Measurements from ENCODE around the gene WDR54.
A peak's percentile ranks its signal among the peaks of the same experiment; 100 is the strongest.
"Not testable (repeated sequence)": the region's sequence is repeated elsewhere in the genome, so short reads cannot be mapped to it uniquely, and the experiment has no call there.

The WDR54 gene

DNA sequence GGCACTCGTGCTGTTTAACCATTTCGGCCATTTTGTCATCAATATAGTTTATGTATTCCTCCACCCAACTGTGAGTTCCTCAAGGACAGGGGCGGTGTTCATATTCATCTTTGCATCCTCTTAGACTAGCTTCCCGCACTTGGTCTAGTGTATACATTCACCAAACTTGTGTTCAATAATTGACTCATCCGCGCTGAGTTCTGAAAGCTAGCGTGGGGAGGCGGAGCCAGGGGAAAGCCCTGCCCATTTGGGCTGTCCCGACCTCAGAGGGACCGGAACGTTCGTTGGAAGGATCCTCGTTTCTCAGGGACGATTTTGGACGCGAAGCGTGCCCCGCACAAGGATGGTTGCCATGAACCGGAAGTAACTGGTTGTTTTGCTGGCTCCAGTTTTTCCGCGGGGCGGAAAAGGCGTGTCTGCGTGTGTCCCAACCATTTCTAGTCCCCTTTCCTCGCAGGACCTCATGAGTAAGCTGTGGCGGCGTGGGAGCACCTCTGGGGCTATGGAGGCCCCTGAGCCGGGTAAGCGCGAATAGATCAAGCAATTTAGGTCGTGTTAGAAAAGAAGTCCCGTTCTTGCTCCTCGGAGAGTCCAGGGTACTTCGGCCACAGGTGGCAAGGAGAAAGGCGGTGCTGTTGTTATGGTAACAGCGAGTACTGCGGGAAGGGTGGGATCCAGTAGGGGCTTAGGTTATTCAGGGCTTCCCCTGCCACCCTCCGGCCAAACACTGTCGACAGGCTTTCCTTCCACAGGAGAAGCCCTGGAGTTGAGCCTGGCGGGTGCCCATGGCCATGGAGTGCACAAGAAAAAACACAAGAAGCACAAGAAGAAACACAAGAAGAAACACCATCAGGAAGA is 33.4 kb downstream of the WDR54 start, which contains the start of gene INO80B:
INO80B (plus strand) TSS at position 434 of the 858 bp plus-strand sequence; CDS start at position 464, 30 bp downstream.
- DNase-seq (ENCODE audit: low read depth in 3 of 3, low spot score in 1 of 3), result peak; percentile 92 to 98 (median 93)

DNA sequence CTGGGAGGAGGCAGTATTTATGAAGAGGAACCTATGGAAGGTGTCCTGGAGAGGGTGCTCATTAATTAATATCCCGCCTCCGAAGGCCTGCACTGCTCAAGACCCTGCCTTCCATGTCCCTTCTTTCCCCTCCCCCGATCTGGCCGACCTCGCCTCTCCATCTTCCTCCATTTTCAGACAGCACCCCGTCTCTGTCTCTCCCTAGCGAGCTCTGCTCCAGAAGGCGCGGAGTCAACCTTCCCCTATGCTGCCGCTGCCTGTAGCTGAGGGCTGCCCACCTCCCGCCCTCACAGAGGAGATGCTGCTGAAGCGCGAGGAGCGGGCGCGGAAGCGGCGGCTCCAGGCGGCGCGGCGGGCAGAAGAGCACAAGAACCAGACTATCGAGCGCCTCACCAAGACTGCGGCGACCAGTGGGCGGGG is 35.6 kb downstream of the WDR54 start:
- DNase-seq (ENCODE audit: low read depth in 3 of 3, low spot score in 1 of 3), result no peak

DNA sequence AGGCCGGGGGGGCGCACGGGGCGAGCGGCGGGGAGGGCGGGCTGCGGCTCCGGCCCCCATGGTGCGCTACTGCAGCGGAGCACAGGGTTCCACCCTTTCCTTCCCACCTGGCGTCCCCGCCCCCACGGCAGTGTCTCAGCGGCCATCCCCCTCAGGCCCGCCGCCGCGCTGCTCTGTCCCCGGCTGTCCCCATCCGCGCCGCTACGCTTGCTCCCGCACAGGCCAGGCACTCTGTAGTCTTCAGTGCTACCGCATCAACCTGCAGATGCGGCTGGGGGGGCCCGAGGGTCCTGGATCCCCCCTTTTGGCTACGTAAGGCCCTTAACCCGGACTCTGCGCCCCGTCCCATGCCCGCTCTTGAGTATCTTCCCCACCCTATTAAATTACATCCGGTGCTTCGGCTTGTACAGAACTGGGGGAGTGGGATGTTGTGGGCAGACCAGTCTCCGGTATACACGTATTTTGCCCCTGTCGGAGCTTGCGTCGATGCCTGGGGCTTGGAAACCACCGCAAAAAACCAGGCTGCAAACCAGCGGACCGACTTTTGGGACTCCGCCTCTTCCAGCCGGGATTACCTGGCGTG is 36.1 kb downstream of the WDR54 start:
- peak; percentile 49 to 72 (median 56) for DNase-seq (ENCODE audit: low read depth in 3 of 3, low spot score in 1 of 3)

DNA sequence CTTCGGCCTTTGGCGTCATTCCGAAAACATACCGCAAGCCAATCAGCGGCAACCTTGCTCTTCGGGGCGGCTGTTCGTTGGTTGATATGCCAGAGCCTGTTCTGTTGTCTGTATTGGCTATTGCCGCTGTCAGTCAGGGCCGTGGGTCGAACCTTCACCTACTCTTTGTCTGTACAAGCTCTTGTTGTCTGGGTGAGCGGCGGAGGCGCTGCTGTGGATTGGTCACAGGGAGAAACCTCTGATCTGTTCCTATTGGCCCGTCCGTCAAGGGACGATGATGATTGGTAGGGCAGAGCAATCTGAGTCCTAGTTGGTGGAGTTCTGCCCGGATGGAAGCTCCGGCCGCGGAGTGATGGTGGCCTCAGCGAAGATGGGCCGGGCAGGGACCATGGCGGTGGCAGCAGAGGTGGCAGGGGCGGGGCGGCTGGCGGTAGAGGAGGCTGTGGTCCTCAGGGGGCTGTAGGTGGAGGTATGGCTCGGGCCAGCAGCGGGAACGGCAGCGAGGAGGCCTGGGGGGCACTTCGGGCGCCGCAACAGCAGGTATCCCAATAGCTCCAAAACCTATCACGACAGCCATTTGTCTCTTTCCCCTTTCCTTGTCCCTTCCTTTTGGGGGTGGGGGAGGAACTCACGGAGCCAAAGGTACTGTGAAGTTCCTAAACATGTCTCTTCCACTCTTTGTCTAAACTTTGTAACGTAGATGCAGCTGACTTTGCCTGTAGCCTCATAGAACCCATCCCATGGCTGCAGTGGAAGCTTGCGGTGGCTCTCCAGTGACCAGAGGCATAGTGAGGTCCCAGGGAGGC is 36.8 kb downstream of the WDR54 start, which contains the start of gene WBP1:
WBP1 (plus strand) TSS at position 307 of the 806 bp plus-strand sequence; CDS start at position 472, 165 bp downstream.
- DNase-seq (ENCODE audit: low read depth in 3 of 3, low spot score in 1 of 3), result peak; percentile 91 to 99 (median 96)

DNA sequence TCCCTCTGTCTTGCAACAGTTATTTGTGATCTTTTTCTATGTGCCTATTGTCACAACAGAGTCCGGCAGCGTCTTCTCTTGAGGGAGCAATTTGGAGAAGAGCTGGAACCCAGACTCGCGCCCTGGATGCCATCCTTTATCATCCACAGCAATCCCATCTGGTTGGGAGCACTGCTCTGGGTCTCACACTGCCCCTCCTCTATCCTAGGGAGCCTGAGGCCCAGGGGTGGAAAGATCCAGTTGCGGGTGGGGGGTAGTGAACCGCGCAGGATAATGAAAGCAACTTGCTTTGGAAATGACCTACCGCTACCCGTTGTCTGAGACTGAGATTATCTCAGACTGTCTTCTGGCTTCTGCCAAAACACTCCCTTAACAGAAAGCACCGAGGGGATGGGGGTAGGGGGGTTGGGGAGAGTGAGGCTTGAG is 37.4 kb downstream of the WDR54 start:
- no peak for DNase-seq (ENCODE audit: low read depth in 3 of 3, low spot score in 1 of 3)

DNA sequence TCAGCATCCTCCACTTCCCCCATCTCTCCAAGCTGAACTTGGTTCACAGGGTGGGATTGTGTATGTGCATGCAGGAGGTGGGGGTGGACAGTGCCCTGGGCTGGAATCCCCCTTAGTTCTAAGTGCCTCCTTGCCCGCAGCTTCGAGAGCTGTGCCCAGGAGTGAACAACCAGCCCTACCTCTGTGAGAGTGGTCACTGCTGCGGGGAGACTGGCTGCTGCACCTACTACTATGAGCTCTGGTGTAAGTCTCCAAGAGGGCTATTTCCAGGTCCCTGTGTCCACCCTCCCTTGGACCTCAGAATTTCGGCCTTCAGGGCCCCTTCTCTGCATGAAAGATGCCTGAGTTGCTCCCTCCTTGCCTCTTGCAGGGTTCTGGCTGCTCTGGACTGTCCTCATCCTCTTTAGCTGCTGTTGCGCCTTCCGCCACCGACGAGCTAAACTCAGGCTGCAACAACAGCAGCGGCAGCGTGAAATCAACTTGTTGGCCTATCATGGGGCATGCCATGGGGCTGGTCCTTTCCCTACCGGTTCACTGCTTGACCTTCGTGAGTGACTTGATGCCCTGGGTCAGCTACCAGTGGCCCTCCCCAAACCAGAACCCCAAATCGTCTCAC is 38.1 kb downstream of the WDR54 start:
- DNase-seq (ENCODE audit: low read depth in 3 of 3, low spot score in 1 of 3), result not testable (repeated sequence)

DNA sequence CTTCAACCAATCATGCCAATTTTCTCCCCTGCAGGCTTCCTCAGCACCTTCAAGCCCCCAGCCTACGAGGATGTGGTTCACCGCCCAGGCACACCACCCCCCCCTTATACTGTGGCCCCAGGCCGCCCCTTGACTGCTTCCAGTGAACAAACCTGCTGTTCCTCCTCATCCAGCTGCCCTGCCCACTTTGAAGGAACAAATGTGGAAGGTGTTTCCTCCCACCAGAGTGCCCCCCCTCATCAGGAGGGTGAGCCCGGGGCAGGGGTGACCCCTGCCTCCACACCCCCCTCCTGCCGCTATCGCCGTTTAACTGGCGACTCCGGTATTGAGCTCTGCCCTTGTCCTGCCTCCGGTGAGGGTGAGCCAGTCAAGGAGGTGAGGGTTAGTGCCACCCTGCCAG is 38.7 kb downstream of the WDR54 start:
- not testable (repeated sequence) for DNase-seq (ENCODE audit: low read depth in 3 of 3, low spot score in 1 of 3)

DNA sequence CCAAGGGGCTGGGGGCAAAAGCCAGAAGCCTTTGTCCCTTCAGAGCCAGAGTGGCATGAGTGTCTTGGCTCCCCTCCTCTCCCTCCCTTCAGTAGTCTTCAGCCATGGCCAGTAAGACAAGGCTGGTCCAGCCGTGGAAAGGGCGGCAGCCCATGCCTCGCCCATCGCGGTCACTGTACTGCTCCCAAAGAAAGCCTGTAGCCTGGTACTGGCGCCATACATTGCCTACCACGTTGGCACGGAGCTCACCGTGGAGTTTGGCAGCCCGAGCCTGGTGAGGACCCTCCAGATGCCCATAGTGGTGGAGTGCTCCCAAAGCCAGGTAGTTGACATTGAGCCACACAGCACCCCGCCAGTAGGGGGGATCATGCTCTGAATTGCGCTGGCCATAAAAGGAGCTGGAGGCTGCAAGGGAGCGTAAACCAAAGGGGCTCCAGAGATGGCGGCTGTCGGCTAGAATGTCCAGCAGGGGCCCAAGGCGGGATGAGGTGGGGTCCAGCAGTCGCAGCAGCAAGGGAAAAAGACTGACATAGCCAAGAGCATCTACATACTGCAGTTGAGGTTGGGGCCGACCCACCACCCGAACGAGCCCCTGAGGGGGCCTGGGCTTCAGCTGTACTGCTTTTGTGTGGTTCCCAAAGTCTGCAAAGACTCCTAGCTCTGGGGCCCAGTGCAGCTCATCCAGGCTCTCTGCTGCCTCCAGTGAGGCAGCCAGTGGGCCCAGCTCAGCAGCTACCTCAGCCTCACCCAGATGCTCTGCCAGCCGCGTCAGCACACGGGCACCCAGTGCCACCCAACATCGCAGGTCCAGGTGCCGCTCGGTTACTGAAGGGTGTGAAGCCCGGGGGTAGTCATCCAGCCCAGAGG is 39.9 kb downstream of the WDR54 start:
- DNase-seq (ENCODE audit: low read depth in 3 of 3, low spot score in 1 of 3), result no peak

DNA sequence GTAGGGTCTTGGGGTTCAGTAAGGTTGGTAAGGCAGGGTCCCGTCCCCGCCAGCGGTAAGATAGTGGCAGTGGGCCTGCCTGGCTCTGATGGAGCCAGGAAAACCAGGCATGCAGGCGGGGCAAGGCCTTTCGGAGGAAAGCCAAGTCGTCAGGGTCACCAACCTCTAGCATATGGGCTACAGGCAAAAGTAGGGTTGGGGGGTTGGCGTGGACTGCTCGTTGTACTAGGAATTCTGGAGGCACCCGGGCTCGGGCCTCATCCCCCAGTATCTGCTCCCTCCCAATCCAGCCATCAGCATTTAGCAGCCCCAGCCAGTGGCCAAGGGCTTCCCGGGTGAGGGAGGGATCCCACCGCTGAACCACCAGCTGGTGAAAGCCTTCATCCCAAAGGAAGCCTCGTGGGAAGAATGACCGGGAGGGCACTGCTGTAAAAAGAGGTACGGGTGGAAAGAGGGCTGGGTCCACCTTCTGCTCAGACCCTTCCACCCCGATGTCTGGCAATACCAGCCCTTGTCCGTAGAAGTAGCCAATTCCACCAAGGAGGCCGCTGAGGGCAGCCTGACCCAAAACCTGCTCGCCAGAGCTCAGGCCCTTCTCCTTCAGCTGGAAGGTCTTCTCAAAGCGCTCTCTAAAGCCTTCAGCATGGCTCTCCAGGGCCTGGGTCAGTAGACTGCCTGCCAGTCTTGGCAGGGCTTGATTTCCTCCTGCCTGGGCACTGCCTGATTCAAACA is 40.7 kb downstream of the WDR54 start:
- DNase-seq (ENCODE audit: low read depth in 3 of 3, low spot score in 1 of 3), result no peak

DNA sequence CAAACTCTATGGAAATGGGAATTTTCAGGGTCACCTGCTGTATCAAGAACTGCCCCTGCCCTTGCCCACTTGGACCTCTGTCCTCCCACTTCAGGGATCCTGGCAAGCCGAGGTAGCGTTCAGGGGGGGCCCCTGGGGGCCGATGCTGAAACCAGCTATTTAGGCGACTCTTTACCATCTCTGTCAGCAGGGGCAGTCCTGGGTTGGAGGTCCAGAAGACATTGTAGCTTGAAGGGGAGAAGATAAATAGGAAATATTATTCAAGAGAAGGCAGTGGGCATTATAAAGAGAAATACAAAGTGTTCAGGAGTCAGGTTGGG is 41.2 kb downstream of the WDR54 start:
- DNase-seq (ENCODE audit: low read depth in 3 of 3, low spot score in 1 of 3), result no peak

DNA sequence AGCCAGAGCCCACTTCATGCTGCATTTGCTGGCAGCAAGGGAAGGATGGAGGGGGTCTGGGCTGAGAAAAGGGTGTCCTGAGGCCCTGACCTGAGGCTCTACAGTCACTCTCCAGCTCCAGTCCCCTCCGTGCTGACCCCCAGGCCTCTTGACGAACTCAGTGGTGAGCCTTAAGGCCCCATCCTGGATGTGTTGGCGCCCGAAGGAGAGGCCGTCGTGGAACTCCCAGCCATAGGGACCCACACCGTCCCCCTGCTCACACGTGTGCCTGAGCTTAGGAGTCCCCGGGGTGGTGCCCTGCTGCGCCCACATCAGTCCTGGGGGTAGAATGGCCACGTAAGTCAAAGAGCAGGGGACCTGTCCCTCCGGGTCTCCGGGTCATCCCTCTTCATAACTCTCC is 42.9 kb downstream of the WDR54 start:
- DNase-seq (ENCODE audit: low read depth in 3 of 3, low spot score in 1 of 3), result no peak

DNA sequence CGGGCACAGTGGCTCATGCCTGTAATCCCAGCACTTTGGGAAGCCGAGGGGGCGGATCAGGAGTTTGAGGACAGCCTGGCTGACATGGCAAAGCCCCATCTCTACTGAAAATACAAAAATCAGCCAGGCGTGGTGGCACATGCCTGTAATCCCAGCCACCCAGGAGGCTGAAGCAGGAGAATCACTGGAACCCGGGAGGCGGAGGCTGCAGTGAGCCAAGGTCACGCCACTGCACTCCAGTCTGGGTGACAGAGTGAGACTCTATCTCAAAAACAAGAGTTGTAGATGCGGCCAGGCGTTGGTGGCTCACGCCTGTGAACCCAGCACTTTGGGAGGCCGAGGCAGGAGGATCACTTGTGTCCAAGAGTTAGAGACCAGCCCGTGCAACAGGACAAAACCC is 49.2 kb downstream of the WDR54 start:
- DNase-seq (ENCODE audit: low read depth in 3 of 3, low spot score in 1 of 3), result not testable (repeated sequence)

DNA sequence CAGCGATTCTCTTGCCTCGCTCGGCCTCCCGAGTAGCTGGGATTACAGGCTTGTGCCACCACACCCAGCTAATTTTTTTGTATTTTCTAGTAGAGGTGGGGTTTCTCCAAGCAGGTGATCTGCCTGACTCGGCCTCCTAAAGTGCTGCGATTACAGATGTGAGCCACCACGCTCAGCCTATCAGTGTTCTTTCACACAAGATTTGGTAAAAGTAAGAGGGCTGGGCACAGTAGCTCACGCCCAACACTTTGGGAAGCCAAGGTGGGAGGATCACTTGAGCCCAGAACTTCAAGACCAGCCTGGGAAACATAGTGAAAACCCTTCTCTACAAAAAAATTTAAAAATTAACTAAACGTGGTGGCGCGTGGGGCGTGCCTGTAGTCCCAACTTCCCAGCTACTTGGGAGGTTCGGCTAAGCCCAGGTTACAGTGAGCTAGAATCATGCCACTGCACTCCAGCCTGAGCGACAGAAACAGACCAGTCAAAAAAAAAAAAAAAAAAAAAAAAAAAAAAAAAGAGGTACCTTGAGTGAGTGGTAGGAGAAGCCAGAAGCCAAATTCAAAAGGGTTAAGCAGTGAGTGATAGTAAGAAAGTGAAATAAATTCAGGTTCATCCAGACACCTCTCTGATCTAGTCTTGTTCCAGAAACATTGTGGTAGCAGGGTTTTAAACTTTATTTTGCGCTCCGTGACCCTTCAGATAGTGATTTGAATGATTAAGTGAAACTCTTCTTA is 50.0 kb downstream of the WDR54 start:
- no peak for DNase-seq (ENCODE audit: low read depth in 3 of 3, low spot score in 1 of 3)

DNA sequence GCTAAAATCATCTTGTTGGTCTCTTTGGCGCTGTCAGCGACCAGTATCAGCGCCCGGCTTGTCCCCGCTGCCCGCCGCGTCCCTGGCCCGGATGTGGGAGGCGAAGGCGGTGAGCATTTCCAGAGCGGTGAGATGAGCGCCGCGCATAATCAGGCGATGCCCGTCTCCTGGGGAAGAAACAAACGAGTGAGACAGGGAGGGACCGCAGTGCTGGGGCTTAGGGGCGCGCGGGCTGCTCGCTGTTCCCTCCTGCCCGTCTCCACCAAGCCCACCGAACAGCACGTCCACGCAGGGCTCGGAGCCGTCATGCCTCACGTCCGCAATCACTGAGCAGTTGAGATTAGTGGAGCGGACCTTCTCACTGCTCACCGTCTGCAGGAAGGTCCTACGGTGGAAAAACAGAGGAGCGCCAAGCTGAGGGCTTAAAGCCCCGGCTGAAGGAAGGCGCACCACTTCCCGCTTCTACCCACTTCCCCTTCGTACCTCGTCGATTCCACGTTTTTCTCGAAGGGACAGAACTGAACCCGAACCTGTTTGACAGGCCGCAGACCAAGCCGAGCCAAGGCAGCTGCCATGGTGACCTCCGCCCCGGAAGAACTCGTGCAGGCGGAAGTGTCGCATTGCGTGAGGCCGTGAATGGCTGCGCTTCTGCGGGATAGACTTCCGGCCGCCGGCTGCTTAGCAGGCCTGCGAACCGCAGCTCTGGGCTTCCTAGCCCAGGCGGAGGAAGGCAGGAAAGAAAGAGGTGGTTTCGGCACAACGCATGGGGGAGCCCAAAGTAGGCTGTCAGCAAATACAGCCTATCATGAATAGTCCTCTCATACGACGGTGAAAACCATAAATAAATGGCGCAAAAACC is 50.8 kb downstream of the WDR54 start, which contains the start of gene MRPL53:
MRPL53 (minus strand) TSS at position 595 of the 859 bp plus-strand sequence; CDS start at position 575, 20 bp downstream.
- DNase-seq (ENCODE audit: low read depth in 3 of 3, low spot score in 1 of 3), result peak; percentile 88 to 97 (median 93)

DNA sequence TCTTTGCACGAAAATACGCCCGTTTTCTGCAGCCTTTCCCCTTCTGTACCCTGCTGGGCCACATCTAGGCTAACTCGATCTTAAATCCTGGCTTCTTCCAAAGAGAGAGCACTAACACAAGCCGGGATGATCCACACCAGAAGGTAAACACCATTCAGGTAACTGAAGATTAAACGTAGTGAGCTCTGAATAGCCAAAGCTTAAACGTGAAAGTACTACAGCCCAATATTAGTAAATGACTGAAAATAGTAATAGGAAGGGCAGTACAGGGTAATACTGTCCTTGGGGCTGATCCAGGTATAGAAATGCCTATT is 51.4 kb downstream of the WDR54 start:
- DNase-seq (ENCODE audit: low read depth in 3 of 3, low spot score in 1 of 3), result no peak

DNA sequence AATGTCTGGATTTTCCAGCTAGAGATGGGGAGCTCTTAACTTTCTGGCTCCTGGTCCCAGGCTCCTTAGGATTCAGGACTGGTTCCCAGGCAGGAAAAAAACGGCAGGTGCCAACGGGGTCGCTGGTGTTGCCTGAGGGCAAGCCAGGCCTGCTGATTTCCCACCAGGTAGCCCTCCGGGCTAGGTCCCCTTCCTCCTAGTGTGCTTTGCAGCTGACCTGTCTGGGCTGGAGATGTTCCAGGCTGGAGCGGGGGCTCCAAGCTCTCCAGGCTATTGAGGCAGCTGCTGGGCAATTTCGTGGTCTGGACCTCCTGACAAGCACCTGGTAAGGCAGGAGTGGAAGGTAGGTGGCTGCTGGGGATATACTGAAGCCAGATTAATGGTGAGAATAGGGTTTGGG is 53.0 kb downstream of the WDR54 start:
- no peak for DNase-seq (ENCODE audit: low read depth in 3 of 3, low spot score in 1 of 3)

DNA sequence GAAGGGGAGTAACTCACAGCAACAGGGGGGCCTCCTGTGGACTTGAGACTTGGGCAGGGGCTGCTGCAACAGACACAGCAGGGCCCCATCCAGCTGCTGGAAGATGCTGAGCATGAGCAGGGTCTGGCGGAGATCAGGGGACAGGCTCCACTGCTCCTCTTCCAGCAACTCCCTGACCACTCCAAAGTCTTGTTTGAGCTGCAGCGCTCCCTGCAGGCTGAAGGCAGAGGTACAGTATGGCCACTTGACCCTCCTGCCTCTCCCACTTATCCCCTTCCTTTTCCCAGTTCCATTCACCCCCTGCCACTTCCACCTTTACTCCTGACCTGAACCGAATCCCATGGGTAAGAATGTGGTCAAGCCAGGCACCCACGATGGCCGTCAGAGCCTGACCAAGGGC is 53.4 kb downstream of the WDR54 start:
- no peak for DNase-seq (ENCODE audit: low read depth in 3 of 3, low spot score in 1 of 3)
